Peyer's patch (tissue), 4 donors: Measurements from ENCODE around the gene PRRX2.

ENCODE experiments used
- POLR2A ChIP-seq, 2 donors: fragments of 450-650 bp; IDR thresholded peaks; one replicate each; pipeline ENCODE4 v1.5.1; 2017; ENCODE audit warnings: antibody characterized with exemption in 2 of 2, mild to moderate bottlenecking in 2 of 2, moderate library complexity in 2 of 2
- TF ChIP-seq, protein P1 (sequence below), 6 experiments: fragments of 450-650 bp in 4 of 6; fragments of 200-600 bp in 2 of 6; sonication (generic) in 1 of 6; IDR thresholded peaks; one replicate each; pipeline ENCODE4 v1.5.1; 2017 to 2019; ENCODE audit warnings: antibody characterized with exemption in 6 of 6, mild to moderate bottlenecking in 3 of 6, moderate library complexity in 1 of 6

DNA sequence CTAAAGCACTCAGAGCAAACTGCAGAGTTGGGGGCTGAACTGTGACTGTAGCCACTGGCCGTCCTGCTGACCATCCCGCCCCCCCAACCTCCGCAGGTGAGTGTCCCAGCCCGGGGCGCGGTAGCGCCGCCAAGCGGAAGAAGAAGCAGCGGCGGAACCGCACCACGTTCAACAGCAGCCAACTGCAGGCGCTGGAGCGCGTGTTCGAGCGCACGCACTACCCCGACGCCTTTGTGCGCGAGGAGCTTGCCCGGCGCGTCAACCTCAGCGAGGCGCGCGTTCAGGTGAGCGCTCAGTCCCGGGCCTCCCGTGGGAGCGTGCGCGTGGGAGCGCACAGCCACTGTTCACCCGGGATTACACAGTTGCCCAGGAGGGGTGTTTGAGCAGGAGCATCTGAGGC, 53.7 kb downstream of the PRRX2 start:
- TF ChIP-seq, protein P1, sequence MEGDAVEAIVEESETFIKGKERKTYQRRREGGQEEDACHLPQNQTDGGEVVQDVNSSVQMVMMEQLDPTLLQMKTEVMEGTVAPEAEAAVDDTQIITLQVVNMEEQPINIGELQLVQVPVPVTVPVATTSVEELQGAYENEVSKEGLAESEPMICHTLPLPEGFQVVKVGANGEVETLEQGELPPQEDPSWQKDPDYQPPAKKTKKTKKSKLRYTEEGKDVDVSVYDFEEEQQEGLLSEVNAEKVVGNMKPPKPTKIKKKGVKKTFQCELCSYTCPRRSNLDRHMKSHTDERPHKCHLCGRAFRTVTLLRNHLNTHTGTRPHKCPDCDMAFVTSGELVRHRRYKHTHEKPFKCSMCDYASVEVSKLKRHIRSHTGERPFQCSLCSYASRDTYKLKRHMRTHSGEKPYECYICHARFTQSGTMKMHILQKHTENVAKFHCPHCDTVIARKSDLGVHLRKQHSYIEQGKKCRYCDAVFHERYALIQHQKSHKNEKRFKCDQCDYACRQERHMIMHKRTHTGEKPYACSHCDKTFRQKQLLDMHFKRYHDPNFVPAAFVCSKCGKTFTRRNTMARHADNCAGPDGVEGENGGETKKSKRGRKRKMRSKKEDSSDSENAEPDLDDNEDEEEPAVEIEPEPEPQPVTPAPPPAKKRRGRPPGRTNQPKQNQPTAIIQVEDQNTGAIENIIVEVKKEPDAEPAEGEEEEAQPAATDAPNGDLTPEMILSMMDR (IDR thresholded peaks at IDR 0.05), result no peak
- TF ChIP-seq POLR2A (IDR thresholded peaks at IDR 0.05), result no peak
